ENCODE results near the gene MTHFSD.
"Not testable (repeated sequence)": the region's sequence is repeated elsewhere in the genome, so short reads cannot be mapped to it uniquely, and the experiment has no call there.

The MTHFSD gene, protein sequence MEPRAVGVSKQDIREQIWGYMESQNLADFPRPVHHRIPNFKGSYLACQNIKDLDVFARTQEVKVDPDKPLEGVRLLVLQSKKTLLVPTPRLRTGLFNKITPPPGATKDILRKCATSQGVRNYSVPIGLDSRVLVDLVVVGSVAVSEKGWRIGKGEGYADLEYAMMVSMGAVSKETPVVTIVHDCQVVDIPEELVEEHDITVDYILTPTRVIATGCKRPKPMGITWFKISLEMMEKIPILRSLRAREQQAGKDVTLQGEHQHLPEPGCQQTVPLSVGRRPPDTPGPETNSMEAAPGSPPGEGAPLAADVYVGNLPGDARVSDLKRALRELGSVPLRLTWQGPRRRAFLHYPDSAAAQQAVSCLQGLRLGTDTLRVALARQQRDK

GRCh38 chr16:86554917-86555703 lies at the start of gene MTHFSD:
Gene MTHFSD, minus strand, starts transcription at chr16:86555235. Its CDS starts 51 bp downstream, at chr16:86555184.
- DNase-seq = peak; percentile 94

DNA sequence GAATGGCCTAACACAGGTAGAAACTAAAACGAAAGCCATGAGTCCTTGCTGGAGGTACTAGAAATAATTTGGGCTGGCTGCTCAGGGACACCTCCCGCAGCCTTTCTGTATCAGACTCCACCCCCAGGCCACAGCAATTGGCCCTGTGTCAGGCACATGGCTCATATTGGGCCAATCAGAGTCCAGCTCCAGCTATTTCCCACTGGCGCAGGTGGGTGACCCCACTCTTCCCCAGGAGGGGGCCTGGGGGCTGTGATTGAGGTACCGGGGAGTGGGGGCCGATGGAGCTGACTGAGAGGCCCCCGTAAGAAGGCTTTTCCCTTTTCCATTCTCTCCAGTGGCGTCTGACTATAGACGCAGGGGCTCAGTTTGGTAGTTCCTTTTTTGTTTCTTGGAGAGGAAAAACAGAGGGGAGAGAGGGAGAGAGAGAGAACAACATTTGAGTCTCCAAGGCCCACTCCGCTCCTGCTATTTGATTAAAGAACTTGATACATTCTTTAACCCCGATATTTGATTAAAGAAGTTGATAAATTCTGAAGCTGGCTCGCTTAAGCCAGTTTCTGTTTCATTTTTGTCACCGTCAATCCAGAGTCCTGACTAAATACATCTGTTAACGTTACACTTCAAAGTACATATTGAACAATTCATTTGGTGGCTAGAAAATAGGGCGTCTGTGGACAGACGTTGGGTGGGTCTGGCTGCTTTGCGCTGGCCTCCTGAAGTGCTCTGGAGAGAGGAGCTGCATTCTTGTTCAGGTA lies 49.6 kb upstream of the MTHFSD start:
- no peak for DNase-seq

- DNase-seq = no peak
These were observed 47.5 kb upstream of the MTHFSD start for GRCh38 chr16:86602521-86602920.

DNA sequence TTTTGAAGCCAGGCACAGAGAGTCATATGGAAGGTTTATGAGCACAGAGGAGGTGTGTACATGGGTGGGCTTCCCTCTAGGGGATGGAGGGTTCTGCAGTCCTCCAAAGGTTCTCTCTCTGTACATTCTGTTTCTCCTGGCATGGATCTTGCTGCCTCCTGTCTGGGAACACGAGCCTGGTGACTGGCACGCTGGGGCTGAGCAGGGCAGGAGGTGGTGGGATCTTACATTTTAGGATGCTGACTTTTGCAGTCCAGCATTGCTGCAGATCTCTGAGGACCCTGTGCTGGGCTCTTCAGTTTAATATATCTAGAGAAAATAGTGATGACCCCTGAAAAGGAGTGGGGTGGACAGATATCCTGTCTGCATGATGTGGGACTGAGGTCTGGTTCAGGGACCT lies 46.3 kb upstream of the MTHFSD start:
- DNase-seq = no peak

DNA sequence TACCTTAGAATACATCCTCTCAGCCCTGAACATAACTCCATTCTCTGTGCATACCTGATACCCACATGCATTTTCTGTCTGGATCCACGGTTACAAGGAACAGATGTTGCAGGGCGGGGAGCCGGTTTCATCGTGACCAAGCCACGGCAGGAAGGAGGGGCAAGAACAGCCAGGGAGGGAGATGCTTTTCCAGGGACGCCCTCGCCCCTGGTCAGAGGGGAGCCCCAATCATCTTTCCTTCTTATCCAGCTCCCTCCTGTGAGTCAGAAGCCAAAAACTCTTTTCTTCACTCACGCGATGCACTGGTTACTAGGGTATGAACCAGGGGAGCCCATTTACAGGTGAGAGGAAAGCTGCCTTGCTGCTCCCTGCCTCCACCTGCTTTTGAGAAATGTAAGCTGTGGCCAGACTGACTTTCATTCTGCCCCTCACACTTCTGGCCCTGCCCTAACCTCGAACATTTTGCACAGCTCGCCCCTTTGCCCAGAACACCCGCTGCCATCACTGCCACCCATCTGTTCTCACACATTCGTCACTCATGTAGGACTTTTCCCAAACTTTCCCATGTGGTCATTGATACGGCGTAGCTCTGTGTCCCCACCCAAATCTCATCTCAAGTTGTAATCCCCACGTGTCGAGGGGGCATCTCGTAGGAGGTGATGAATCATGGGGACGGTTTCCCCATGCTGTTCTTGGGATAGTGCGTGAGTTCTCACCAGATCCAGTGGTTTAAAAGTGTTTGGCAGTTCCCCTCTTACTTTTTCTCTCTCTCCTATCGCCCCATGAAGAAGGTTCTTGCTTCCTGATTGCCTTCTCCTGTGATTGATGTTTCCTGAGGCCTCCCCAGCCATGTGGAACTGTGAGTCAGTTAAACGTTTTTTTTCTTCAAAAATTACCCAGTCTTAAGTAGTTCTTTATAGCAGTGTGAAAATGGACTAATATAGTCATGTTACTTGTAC lies 43.9 kb upstream of the MTHFSD start:
- no peak for DNase-seq

GRCh38 chr16:86597880-86598606 lies 43.0 kb upstream of the MTHFSD start:
- no peak for DNase-seq

DNA sequence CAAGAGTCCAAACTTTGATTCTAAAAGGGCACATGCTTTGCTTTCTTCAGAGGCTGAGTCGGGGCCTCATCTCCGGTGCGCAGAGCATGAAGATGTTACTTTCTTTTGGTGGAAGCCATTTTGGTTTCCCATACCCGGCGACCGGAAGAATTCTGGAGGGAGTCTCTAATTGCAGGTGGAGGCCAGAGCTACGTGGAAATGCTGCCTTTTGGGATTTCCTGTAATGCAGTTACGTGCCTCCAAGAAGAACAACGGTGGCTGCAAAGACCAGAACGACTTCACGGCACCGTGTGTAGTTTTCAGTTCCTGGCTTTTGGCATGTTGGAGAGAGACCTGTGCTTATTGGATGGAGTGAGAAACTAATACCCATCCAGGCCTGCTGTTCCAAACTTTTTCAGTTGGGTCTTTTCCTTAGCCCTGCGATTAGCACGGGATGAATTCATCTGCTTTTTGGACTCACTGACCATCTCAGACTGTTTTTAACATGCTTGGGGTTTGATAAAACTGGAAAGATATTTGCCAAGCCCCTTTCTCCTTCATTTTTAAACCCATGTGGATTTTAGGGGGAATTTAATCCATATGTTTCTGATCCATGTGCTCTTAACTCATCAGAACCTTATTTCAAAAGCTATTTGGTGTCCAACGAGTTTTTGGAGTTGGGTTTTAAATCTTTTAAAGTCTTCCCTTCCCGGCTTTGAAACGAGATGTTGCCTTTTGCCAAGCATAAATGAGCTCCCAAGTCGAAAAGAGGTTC lies 42.3 kb upstream of the MTHFSD start:
- no peak for DNase-seq

DNA sequence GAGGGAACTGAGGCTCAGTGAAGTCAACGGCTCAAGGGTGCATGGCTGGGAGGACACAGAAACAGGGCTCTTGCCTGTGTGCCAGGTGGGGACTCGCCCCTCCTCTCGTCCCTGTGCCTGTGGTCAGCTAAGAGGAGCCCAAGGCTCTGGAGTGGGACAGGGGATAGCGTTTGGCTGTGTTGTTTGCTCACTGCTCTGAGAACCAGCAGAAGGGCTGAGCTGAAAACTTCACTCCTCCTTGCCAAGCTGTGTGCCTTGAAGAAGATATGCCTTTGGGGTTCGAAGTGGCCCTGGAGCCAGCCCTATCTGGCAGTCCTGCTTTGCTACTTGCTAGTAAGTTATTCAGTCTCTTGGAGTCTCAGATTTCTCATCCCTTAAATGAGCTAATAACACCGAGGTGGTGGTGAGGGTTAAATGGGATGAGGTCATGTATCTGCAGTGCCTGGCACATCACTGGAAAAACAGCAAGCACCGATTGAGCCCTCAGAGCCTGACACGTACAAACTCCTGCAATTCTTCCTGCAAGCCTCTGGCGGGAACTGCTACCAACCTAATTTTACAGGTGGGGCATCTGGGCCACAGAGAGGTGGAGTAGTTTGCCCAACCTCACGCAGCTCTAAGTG lies 41.1 kb upstream of the MTHFSD start:
- no peak for DNase-seq

GRCh38 chr16:86594721-86595120 lies 39.7 kb upstream of the MTHFSD start:
- DNase-seq = no peak

- DNase-seq = no peak
These were observed 39.0 kb upstream of the MTHFSD start for GRCh38 chr16:86593913-86594620.

DNA sequence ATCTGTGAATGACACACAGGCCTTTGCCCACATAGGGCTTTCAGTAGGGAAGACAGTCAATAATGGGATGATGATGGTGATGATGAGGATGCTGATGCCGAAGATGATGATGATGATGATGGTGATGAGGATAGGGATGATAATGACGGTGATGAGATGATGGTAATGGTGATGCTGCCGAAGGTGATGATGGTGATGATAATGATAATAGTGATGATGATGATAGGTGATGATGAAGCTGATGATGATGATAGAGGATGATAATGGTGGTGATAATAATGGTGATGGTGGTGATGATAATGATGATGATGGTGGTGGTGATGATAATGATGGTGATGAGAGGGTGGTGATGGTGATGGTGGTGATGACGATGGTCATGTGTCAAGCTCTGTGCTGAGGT lies 36.2 kb upstream of the MTHFSD start:
- no peak for DNase-seq

DNA sequence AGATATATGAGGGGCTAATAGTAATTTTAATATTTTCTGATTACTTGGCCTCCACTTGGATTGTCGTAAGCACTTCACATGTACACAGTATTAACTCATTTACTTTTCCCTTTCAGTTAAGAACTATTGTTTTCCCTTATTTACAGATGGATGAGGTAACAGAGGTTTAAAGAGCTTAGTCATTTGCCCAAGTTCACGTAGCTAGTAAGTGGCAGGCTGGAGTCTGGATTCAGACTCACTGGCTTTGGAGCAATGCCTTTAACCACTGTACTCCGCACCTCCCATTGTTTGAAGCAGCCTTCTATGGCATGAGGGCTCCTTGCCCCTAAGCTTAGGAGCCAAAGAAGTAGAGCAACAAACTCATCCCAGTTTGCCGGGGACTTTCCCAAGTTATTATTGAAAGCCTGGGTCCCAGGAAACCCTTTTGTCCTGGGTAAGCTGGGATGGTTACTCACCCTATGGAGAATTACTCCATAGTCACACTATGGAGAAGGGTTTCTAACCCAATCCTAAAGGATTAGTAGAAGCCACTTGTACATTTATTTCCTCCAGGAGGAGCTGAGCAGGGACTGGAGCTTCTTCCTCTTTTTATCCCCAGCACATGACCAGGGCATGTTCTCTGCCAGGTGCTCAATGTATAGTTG lies 35.6 kb upstream of the MTHFSD start:
- DNase-seq = no peak

GRCh38 chr16:86587955-86588354 lies 32.9 kb upstream of the MTHFSD start:
- DNase-seq = not testable (repeated sequence)

GRCh38 chr16:86587487-86587886 lies 32.5 kb upstream of the MTHFSD start:
- no peak for DNase-seq

DNA sequence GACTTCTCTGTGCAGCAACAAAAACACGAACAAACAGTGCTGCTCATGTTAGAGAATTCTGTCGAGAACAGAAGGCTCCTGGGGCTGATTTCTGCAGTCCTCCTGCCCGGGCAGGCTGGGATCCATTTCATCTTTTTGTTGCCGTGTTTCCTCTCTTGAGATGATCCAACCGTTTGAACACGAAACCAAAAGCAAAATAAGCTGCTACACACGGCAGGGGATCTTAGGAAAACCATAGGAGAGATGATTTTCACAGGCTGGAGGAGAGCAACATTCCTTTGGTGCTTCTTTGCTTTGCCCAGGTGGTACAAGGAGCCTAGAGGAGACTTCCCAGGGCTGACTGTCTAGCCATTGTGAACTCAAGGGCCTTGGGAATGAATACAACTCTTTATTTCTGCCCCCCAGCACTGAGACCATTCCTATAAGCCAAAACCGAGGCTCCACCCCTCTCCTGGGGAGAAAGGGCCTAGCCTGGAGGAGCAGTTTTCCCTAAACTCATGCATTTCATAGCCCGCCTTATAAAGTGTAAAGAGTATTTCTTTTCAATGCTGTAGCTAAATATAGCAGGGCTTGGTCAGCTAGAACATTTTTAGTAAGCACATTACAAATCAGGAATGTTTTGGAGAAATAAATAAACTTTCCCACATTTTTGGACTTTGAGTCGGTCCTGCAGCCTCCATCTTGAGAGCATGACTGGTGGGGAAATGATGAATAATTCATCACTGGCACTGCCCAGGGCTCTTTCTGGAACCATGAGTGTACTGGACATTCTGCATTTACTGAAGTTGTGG lies 31.0 kb upstream of the MTHFSD start:
- no peak for DNase-seq

GRCh38 chr16:86584726-86585721 lies 30.0 kb upstream of the MTHFSD start:
- DNase-seq = no peak
